ENCODE results near the gene GALT. TPM values are rescaled to one million over a fixed set of nuclear protein-coding genes. Genes with fewer than 3 reads are reported as not detected.

Gene GALT
- total and polyA plus RNA-seq, 2 of the 13 experiments (the other 11 are each of a cell fraction or from before 2014, with no cell fraction given) = 40.4 to 46.3 TPM

GRCh38 chr9:34633851-34634550 is 12.5 kb upstream of the GALT start (continued):
- TF ChIP-seq ZBTB37 (CRISPR knock-in tag; IDR thresholded peaks at IDR 0.05) = no peak
- TF ChIP-seq NR2F6 (IDR thresholded peaks at IDR 0.05) = no peak
- no peak for TF ChIP-seq NR2F6 (CRISPR knock-in tag; IDR thresholded peaks at IDR 0.05)
- TF ChIP-seq ZSCAN5A (CRISPR knock-in tag; IDR thresholded peaks at IDR 0.05; ENCODE audit: borderline replicate concordance) = no peak
- TF ChIP-seq TGIF2 (CRISPR knock-in tag; IDR thresholded peaks at IDR 0.05) = no peak
- no peak for TF ChIP-seq NFE2 (CRISPR knock-in tag; IDR thresholded peaks at IDR 0.05)
- TF ChIP-seq TIGD3 (CRISPR knock-in tag; IDR thresholded peaks at IDR 0.05; ENCODE audit: borderline replicate concordance) = no peak
- TF ChIP-seq SRF (IDR thresholded peaks at IDR 0.05; ENCODE audit: low read depth, low read length) = no peak
- no peak for TF ChIP-seq NFKB2 (CRISPR knock-in tag; IDR thresholded peaks at IDR 0.05; ENCODE audit: borderline replicate concordance)
- no peak for TF ChIP-seq NR3C1 (CRISPR knock-in tag; IDR thresholded peaks at IDR 0.05)
- TF ChIP-seq REPIN1 (CRISPR knock-in tag; IDR thresholded peaks at IDR 0.05; ENCODE audit: borderline replicate concordance, low read depth) = no peak
- TF ChIP-seq GATA4 (IDR thresholded peaks at IDR 0.05; ENCODE audit: borderline replicate concordance, low read depth) = no peak
- TF ChIP-seq KLF16 (CRISPR knock-in tag; IDR thresholded peaks at IDR 0.05) = no peak
- 0 out of 2 replicates have a peak, but pooled peaks have one; percentile 28 for TF ChIP-seq KLF6 (CRISPR knock-in tag; IDR thresholded peaks at IDR 0.05)
- no peak for TF ChIP-seq YEATS4 (CRISPR knock-in tag; IDR thresholded peaks at IDR 0.05; ENCODE audit: borderline replicate concordance)
- no peak for TF ChIP-seq HDAC2 (CRISPR knock-in tag; IDR thresholded peaks at IDR 0.05)
- 0 out of 2 replicates have a peak, but pooled peaks have one; percentile 34 for TF ChIP-seq ZFX (CRISPR knock-in tag; IDR thresholded peaks at IDR 0.05; ENCODE audit: low read depth)
- TF ChIP-seq ZNF451 (CRISPR knock-in tag; IDR thresholded peaks at IDR 0.05) = no peak
- TF ChIP-seq ZNF644 (CRISPR knock-in tag; IDR thresholded peaks at IDR 0.05; ENCODE audit: low read depth) = no peak
- TF ChIP-seq RNF219 (CRISPR knock-in tag; IDR thresholded peaks at IDR 0.05) = no peak
- TF ChIP-seq CERS6 (CRISPR knock-in tag; IDR thresholded peaks at IDR 0.05) = no peak
- TF ChIP-seq ZNF569 (CRISPR knock-in tag; IDR thresholded peaks at IDR 0.05; ENCODE audit: borderline replicate concordance) = no peak
- no peak for TF ChIP-seq TBX3 (IDR thresholded peaks at IDR 0.05; ENCODE audit: borderline replicate concordance)
- TF ChIP-seq KLF9 (CRISPR knock-in tag; IDR thresholded peaks at IDR 0.05; ENCODE audit: low read depth) = no peak

Measured in HepG2 (cell line).